HCT116 (cell line): ENCODE data around the gene CSRP1. TPM values are rescaled to one million over a fixed set of nuclear protein-coding genes. Genes with fewer than 3 reads are reported as not detected.

ENCODE experiments used
- ATAC-seq: fragments of 200-7000 bp; cut with Tn5 transposase; 2 replicates; pipeline ENCODE4 v1.9.1; 2020; ENCODE audit warnings: mild to moderate bottlenecking, moderate library complexity
- BruUV-seq: library from RNA; stranded (reverse); fragments of 400-500 nt; replicated peaks from 2 replicates; lab custom pipeline; 2021; lab: Mats Ljungman, UMichigan
- CTCF ChIA-PET: fragments of 300-600 bp; sonication (Branson Sonifier 250); formaldehyde crosslinking; loops from one replicate; lab custom pipeline; 2021; ENCODE audit warnings: antibody characterized with exemption; lab: Charles Lee
- POLR2A ChIA-PET: fragments of 300-600, 350-600 bp; sonication (Branson Sonifier 250); formaldehyde crosslinking; loops from one replicate; lab custom pipeline; 2021; ENCODE audit warnings: antibody characterized with exemption; lab: Charles Lee
- RAD21 ChIA-PET, 2 experiments: fragments of 300-600 bp; sonication (Branson Sonifier 250); formaldehyde crosslinking; loops; one replicate each; lab custom pipeline; 2023; ENCODE audit warnings: low total read pairs in 2 of 2; ENCODE audit not compliant: uncharacterized antibody in 2 of 2, unreplicated experiment in 2 of 2, low non-redundant PET in 1 of 2; lab: Charles Lee
- DNase-seq: peaks from one replicate; pipeline ENCODE4 v3.0.0-alpha.2; 2010; ENCODE audit warnings: low read depth, low spot score
- H2AFZ ChIP-seq: fragments of 200-600 bp; shearing (Covaris generic), sonication (generic); 2 replicates; pipeline ENCODE4 v1.6.1; 2017; ENCODE audit warnings: low read depth, mixed run types, mixed read lengths, antibody characterized with exemption, low read length; ENCODE audit not compliant: poor library complexity, severe bottlenecking
- H3K27ac ChIP-seq: 2 replicates; pipeline ENCODE4 v1.5.1; 2012; ENCODE audit warnings: low read depth, low read length
- H3K27me3 ChIP-seq: fragments of 200-600 bp; sonication (generic); 2 replicates; pipeline ENCODE4 v1.6.1; 2016; ENCODE audit warnings: mixed run types, low read length, mixed read lengths; ENCODE audit not compliant: insufficient read depth
- H3K36me3 ChIP-seq, 2 experiments: fragments of 200-500 bp in 1 of 2; fragments of 200-600 bp in 1 of 2; sonication (Bioruptor generic) in 1 of 2; sonication (generic) in 1 of 2; 2 replicates each; pipeline versions ENCODE4 v1.5.1 to v1.6.1; 2014 to 2016; ENCODE audit warnings: low read length in 2 of 2, inconsistent platforms in 1 of 2, mixed read lengths in 1 of 2, mixed run types in 1 of 2; ENCODE audit not compliant: insufficient read depth in 2 of 2, control insufficient read depth in 1 of 2
- H3K4me1 ChIP-seq, 2 experiments: fragments of 200-600 bp in 1 of 2; sonication (generic) in 1 of 2; 2 replicates each; pipeline versions ENCODE4 v1.5.1 to v1.6.1; 2012 to 2017; ENCODE audit warnings: low read length in 2 of 2, inconsistent platforms in 1 of 2, mild to moderate bottlenecking in 1 of 2, mixed read lengths in 1 of 2, mixed run types in 1 of 2, moderate library complexity in 1 of 2; ENCODE audit not compliant: insufficient read depth in 2 of 2, control insufficient read depth in 1 of 2
- H3K4me2 ChIP-seq: fragments of 200-600 bp; sonication (generic); 2 replicates; pipeline ENCODE4 v1.6.1; 2017; ENCODE audit warnings: mixed run types, low read length, mixed read lengths
- H3K4me3 ChIP-seq, 2 experiments: fragments of 200-600 bp in 1 of 2; sonication (generic) in 1 of 2; replicated peaks in 1 of 2; 2 replicates each; pipeline ENCODE4 v1.5.1; 2011 to 2016; ENCODE audit warnings: low read length in 2 of 2, control low read depth in 1 of 2, low read depth in 1 of 2, mild to moderate bottlenecking in 1 of 2, mixed read lengths in 1 of 2, mixed run types in 1 of 2
- H3K79me2 ChIP-seq: fragments of 200-600 bp; sonication (generic); 2 replicates; pipeline ENCODE4 v1.6.1; 2017; ENCODE audit warnings: mild to moderate bottlenecking, mixed run types, low read length, moderate library complexity, mixed read lengths; ENCODE audit not compliant: insufficient read depth
- H3K9ac ChIP-seq: fragments of 200-600 bp; sonication (generic); 2 replicates; pipeline ENCODE4 v1.6.1; 2016; ENCODE audit warnings: low read length, mixed read lengths
- H3K9me2 ChIP-seq: fragments of 200-600 bp; sonication (generic), shearing (Covaris generic); 2 replicates; pipeline ENCODE4 v1.6.1; 2017; ENCODE audit warnings: mixed run types, mild to moderate bottlenecking, moderate library complexity; ENCODE audit not compliant: insufficient read depth
- H3K9me3 ChIP-seq, 2 experiments: fragments of 200-500 bp in 1 of 2; fragments of 200-600 bp in 1 of 2; sonication (Bioruptor generic) in 1 of 2; sonication (generic) in 1 of 2; 2 replicates each; pipeline ENCODE4 v1.6.1; 2014 to 2017; ENCODE audit warnings: low read length in 2 of 2, mixed read lengths in 2 of 2, inconsistent platforms in 1 of 2, low read depth in 1 of 2, mild to moderate bottlenecking in 1 of 2, mixed run types in 1 of 2, moderate library complexity in 1 of 2; ENCODE audit not compliant: control insufficient read depth in 1 of 2, insufficient read depth in 1 of 2
- H4K20me1 ChIP-seq: fragments of 200-600 bp; sonication (generic), shearing (Covaris generic); 2 replicates; pipeline ENCODE4 v1.6.1; 2017; ENCODE audit warnings: mixed run types, mild to moderate bottlenecking, moderate library complexity; ENCODE audit not compliant: insufficient read depth
- EGR1 ChIP-seq: IDR thresholded peaks from 2 replicates; pipeline ENCODE4 v1.6.1; 2012; ENCODE audit warnings: low read depth
- ELF1 ChIP-seq: IDR thresholded peaks from 2 replicates; pipeline ENCODE4 v1.6.1; 2012; ENCODE audit warnings: low read depth, borderline replicate concordance
- EZH2 ChIP-seq: fragments of 200-600 bp; sonication (generic); IDR thresholded peaks from 2 replicates; pipeline ENCODE4 v1.6.1; 2017; ENCODE audit warnings: antibody characterized with exemption, mixed run types
- JUND ChIP-seq: IDR thresholded peaks from 2 replicates; pipeline ENCODE4 v1.6.1; 2012
- POLR2A ChIP-seq: IDR thresholded peaks from 2 replicates; pipeline ENCODE4 v1.7.0; 2011; ENCODE audit warnings: borderline replicate concordance; ENCODE audit not compliant: insufficient read depth, insufficient read length; ENCODE audit errors: extremely low read depth
- POLR2AphosphoS5 ChIP-seq: IDR thresholded peaks from 2 replicates; pipeline ENCODE4 v1.6.1; 2011; ENCODE audit warnings: mild to moderate bottlenecking, low read depth, low read length, moderate library complexity
- RAD21 ChIP-seq: IDR thresholded peaks from 2 replicates; pipeline ENCODE4 v1.6.1; 2012; ENCODE audit warnings: low read depth, mild to moderate bottlenecking
- TCF7L2 ChIP-seq: IDR thresholded peaks from 2 replicates; pipeline ENCODE4 v1.7.0; 2011; ENCODE audit warnings: borderline replicate concordance, inconsistent platforms; ENCODE audit not compliant: insufficient read depth, insufficient read length; ENCODE audit errors: extremely low read depth
- ZFX ChIP-seq: fragments of 450-650 bp; IDR thresholded peaks from 2 replicates; pipeline ENCODE4 v1.6.1; 2017
- intact Hi-C: fragments of 100-400 bp; cut with micrococcal nuclease; formaldehyde crosslinking; loops from 2 replicates; pipeline ENCODE4 v1.10.0; 2022
- total RNA-seq: library from RNA; stranded (reverse); gene quantifications from one replicate; pipeline ENCODE4 v1.2.1, GENCODE V29; 2021; ENCODE audit not compliant: unreplicated experiment
- TF ChIP-seq, protein P1 (sequence below), 3 experiments: fragments of 200-600 bp in 1 of 3; sonication (generic) in 1 of 3; IDR thresholded peaks in 2 of 3; conservative IDR thresholded peaks in 1 of 3; 2 replicates each; pipeline ENCODE4 v1.5.1; 2012 to 2017; ENCODE audit warnings: low read depth in 2 of 3, low read length in 2 of 3, antibody characterized with exemption in 1 of 3, borderline replicate concordance in 1 of 3, control low read depth in 1 of 3, mild to moderate bottlenecking in 1 of 3, mixed read lengths in 1 of 3, mixed run types in 1 of 3, moderate library complexity in 1 of 3; ENCODE audit not compliant: insufficient read depth in 1 of 3
- TF ChIP-seq, protein P2 (sequence below): IDR thresholded peaks from 2 replicates; pipeline ENCODE4 v1.6.1; 2012
- TF ChIP-seq, protein P3 (sequence below): IDR thresholded peaks from 2 replicates; pipeline ENCODE4 v1.6.1; 2012
- TF ChIP-seq, protein P4 (sequence below): IDR thresholded peaks from 2 replicates; pipeline ENCODE4 v1.6.1; 2011; ENCODE audit warnings: mild to moderate bottlenecking, low read length, moderate library complexity; ENCODE audit not compliant: insufficient replicate concordance; ENCODE audit errors: extremely low read depth

The CSRP1 gene
- total RNA-seq, 1 experiment from 2014 or later = 51.7 TPM

DNA sequence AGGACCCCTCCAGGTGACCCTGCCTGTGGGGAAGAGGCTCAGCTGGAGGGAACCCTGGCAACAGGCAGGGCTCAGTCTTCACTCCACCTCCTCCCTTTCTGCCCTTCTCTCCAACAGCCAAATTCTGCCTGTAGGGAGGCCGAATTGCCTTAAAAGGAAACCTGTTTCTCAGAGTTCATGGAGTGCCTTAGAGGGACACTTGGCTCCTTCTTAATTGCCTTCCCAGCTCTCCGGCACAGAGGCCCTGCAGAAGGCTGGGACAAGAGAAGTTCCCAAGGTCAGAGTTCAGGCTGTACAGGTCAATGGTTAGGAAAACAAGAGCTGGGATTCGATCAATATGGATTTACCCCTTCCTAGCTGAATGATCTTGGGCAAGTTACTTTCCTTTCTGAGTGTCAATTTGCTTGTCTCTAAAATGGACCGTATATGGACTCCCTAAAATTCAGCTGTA, 6.2 kb downstream of the CSRP1 start:
- Histone ChIP-seq H3K4me1 (peaks cover 0 to 6% of the 10 kb centered on the region in 2 experiments; a peak in 1 of 4 replicates), H4K20me1 (no peaks in the 10 kb centered on the region), H3K9me3 (no peaks in the 10 kb centered on the region), H3K9ac (no peak overlapping the region), H3K27me3 (no peaks in the 10 kb centered on the region), H3K36me3 (peaks cover 0 to under 1% of the 10 kb centered on the region in 2 experiments; a peak in 2 of 4 replicates), H3K27ac (no peak overlapping the region), H2AFZ (no peak overlapping the region), H3K9me2 (no peaks in the 10 kb centered on the region), H3K4me3 (no peak overlapping the region), H3K79me2 (peaks cover 6% of the 10 kb centered on the region; the same call in 1 of the 2 replicates), H3K4me2 (no peak overlapping the region)
- no TSS peak for BruUV-seq
- TF ChIP-seq, protein P1, sequence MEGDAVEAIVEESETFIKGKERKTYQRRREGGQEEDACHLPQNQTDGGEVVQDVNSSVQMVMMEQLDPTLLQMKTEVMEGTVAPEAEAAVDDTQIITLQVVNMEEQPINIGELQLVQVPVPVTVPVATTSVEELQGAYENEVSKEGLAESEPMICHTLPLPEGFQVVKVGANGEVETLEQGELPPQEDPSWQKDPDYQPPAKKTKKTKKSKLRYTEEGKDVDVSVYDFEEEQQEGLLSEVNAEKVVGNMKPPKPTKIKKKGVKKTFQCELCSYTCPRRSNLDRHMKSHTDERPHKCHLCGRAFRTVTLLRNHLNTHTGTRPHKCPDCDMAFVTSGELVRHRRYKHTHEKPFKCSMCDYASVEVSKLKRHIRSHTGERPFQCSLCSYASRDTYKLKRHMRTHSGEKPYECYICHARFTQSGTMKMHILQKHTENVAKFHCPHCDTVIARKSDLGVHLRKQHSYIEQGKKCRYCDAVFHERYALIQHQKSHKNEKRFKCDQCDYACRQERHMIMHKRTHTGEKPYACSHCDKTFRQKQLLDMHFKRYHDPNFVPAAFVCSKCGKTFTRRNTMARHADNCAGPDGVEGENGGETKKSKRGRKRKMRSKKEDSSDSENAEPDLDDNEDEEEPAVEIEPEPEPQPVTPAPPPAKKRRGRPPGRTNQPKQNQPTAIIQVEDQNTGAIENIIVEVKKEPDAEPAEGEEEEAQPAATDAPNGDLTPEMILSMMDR (IDR thresholded peaks at IDR 0.05 in 2 of 3, conservative IDR thresholded peaks at IDR 0.05 in 1 of 3; ENCODE audit: borderline replicate concordance in 1 of 3, insufficient read depth in 1 of 3, low read depth in 2 of 3, low read length in 2 of 3) = no peak
- TF ChIP-seq POLR2A (no peak), JUND (no peak)
- no peak for ATAC-seq
- CTCF ChIA-PET = interaction anchor here (2.8 to 3.3 kb wide), 2 partner anchors 12 to 19 kb away, joined by 14 to 23 read pairs; no protein-coding TSS in a partner anchor
- intact Hi-C loops = no loop called here
- DNase-seq = no peak
- RAD21 ChIA-PET = no interaction called here
- POLR2A ChIA-PET = interaction anchor here (0.9 kb wide), 1 partner anchor 11 kb away, joined by 3 read pairs; no protein-coding TSS in a partner anchor

DNA sequence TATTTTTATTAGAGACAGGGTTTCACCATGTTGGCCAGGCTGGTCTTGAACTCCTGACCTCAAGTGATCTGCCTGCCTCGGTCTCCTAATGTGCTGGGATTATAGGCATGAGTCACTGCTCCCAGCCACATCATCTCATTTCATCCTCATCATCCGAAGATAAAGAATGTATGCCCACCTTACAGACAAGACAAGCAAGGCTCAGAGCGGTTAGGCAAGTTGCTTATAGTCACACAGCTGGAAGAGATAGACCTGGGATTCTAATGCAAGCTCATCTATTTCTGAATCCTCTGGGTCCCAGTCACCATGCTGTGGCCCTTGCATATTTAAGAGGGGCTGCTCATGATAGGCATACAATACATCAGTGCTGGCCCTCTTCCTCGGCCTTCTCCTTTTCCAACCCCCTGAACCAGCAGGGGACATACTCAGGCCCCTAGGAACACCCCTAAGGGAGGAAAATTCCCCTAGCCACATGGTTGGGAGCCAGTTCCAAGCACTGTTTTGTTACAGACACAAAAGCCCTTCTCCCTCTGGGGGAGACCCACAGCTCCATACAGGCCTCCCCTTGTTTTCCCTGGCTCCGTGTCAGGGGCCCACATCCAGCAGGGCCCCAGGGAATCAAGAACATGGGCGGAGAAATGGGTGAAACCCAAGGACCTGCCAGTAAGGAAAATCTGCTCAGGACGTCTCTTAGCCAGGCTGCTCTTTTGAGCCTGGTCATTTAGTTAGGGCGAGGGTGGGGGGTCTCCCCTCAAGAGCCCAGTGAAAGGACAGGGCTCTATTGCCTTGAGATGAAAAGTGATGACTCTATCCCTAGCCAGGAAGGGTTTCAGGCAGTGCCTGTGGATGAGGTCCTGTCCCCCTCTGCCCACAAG, 6.9 kb downstream of the CSRP1 start:
- intact Hi-C loops = no loop called here
- H2AFZ ChIP-seq = no peak overlapping the region
- H3K27ac ChIP-seq = no peak overlapping the region
- H3K4me1 ChIP-seq = no peaks in the 10 kb centered on the region; a peak in 1 of 4 replicates
- H3K9ac ChIP-seq = no peak overlapping the region
- peaks cover 0 to 6% of the 10 kb centered on the region in 2 experiments; a peak in 2 of 4 replicates for H3K36me3 ChIP-seq
- H3K9me2 ChIP-seq = no peaks in the 10 kb centered on the region
- ChIA-PET CTCF (interaction anchor here (2.8 to 3.3 kb wide), 2 partner anchors 12 to 19 kb away, joined by 14 to 23 read pairs; no protein-coding TSS in a partner anchor), RAD21 (no interaction called here), POLR2A (no interaction called here)
- H3K27me3 ChIP-seq = no peaks in the 10 kb centered on the region
- no TSS peak for BruUV-seq
- 0 out of 2 replicates have a peak, but pooled peaks cover 6% of the 10 kb centered on the region for H3K79me2 ChIP-seq
- H3K4me3 ChIP-seq = no peak overlapping the region
- no peaks in the 10 kb centered on the region for H4K20me1 ChIP-seq
- no peak overlapping the region for H3K4me2 ChIP-seq
- ATAC-seq (no peak), DNase-seq (no peak)
- H3K9me3 ChIP-seq = no peaks in the 10 kb centered on the region
- TF ChIP-seq EZH2 (no peak), RAD21 (no peak), POLR2AphosphoS5 (no peak), EGR1 (no peak), ZFX (no peak), ELF1 (no peak), TCF7L2 (no peak)
- TF ChIP-seq, protein P2, sequence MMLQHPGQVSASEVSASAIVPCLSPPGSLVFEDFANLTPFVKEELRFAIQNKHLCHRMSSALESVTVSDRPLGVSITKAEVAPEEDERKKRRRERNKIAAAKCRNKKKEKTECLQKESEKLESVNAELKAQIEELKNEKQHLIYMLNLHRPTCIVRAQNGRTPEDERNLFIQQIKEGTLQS = no peak
- TF ChIP-seq, protein P3, sequence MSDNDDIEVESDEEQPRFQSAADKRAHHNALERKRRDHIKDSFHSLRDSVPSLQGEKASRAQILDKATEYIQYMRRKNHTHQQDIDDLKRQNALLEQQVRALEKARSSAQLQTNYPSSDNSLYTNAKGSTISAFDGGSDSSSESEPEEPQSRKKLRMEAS = no peak
- TF ChIP-seq, protein P4, sequence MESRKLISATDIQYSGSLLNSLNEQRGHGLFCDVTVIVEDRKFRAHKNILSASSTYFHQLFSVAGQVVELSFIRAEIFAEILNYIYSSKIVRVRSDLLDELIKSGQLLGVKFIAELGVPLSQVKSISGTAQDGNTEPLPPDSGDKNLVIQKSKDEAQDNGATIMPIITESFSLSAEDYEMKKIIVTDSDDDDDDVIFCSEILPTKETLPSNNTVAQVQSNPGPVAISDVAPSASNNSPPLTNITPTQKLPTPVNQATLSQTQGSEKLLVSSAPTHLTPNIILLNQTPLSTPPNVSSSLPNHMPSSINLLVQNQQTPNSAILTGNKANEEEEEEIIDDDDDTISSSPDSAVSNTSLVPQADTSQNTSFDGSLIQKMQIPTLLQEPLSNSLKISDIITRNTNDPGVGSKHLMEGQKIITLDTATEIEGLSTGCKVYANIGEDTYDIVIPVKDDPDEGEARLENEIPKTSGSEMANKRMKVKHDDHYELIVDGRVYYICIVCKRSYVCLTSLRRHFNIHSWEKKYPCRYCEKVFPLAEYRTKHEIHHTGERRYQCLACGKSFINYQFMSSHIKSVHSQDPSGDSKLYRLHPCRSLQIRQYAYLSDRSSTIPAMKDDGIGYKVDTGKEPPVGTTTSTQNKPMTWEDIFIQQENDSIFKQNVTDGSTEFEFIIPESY = no peak
